ENCODE measurements around the gene PTPRO. TPM values are rescaled to one million over a fixed set of nuclear protein-coding genes. Genes with fewer than 3 reads are reported as not detected.

Gene PTPRO
- total RNA-seq, 1 donor: under 0.01 TPM

DNA sequence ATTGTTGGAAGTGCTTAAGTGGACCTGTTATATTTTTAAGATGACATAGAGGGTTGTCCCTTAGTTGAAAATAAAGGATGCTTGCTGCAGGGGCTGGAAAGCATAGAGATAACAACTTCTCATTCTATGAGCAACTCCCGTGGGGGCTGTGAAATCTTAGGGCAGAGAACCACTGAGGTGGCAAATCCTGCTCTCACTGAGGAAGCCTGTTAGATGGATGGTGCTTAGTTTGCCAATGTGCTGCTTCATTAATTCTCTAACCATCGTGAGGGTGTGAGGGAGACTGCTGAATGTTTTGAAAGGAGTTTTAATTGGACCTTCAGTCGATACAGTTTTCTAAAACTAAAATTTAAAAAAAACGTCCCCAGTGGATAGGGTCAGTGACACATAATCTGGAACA is 46.5 kb downstream of the PTPRO start:
- no peak for DNase-seq (ENCODE audit: low read depth)
- TF ChIP-seq, protein P1, sequence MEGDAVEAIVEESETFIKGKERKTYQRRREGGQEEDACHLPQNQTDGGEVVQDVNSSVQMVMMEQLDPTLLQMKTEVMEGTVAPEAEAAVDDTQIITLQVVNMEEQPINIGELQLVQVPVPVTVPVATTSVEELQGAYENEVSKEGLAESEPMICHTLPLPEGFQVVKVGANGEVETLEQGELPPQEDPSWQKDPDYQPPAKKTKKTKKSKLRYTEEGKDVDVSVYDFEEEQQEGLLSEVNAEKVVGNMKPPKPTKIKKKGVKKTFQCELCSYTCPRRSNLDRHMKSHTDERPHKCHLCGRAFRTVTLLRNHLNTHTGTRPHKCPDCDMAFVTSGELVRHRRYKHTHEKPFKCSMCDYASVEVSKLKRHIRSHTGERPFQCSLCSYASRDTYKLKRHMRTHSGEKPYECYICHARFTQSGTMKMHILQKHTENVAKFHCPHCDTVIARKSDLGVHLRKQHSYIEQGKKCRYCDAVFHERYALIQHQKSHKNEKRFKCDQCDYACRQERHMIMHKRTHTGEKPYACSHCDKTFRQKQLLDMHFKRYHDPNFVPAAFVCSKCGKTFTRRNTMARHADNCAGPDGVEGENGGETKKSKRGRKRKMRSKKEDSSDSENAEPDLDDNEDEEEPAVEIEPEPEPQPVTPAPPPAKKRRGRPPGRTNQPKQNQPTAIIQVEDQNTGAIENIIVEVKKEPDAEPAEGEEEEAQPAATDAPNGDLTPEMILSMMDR (IDR thresholded peaks at IDR 0.05; ENCODE audit: insufficient read depth, low read depth, low read length): no peak
- no peak overlapping the region for H3K4me3 ChIP-seq (ENCODE audit: low read depth, low read length)

DNA sequence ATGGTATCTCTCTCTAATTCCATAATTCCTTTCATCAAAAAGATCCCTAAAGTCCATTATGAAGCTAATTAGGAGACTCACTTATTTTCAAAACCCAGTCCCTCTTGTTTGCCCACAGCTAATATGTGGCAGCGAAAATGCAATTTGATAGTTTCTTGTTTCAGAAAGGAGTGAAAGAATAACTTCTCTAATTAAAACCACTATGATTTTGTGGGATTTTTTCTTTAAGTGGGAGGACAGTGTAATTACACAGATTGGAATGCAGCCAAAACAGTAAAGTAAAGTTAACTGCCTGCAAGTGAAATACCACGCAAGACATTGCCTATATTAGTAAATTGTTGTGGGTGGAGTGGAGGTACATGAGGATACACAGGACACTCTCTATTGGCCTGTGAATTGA is 50.0 kb downstream of the PTPRO start:
- DNase-seq (ENCODE audit: low read depth): no peak
- TF ChIP-seq, protein P1 (IDR thresholded peaks at IDR 0.05; ENCODE audit: insufficient read depth, low read depth, low read length): no peak
- H3K4me3 ChIP-seq (ENCODE audit: low read depth, low read length): no peak overlapping the region

DNA sequence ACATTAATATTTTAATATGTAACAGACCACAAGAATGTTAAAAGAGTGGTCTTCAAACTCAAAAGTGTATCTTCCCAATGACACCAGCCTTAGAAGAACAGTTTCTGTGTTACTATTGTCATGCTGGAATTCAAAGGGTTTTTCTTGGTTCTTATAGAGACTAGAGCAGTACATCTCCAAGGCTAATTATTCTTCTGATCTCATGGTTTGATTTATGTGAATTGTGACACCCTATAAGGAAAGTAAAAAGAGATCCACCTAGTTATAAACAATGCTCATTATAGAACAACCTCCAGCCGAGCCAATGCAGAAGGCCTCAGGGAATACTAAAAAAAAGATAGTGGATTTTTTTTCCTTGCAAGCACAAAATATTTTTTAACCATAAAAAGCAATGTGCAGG is 65.5 kb downstream of the PTPRO start:
- TF ChIP-seq, protein P1 (IDR thresholded peaks at IDR 0.05; ENCODE audit: insufficient read depth, low read depth, low read length): no peak
- no peak overlapping the region for H3K4me3 ChIP-seq (ENCODE audit: low read depth, low read length)
- DNase-seq (ENCODE audit: low read depth): no peak

DNA sequence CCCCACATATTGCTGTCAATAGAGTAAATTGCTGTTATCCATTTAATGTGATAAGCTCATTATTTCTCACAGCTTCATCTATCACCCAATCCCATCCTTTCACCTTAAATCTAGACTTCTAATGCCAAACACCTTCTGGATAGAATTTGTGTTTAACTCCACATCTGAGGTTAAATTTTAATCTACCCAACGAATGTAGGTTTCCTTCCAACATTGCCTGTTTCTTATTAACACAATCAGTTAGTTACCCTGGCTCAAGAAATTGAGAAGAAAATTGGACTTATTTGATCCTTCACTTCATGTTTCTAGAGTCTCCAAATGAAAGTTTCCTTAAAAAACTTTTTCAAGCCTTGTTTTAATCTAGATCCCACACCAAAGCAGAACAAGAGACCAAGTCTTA is 67.3 kb downstream of the PTPRO start:
- DNase-seq (ENCODE audit: low read depth): no peak
- no peak overlapping the region for H3K4me3 ChIP-seq (ENCODE audit: low read depth, low read length)
- TF ChIP-seq, protein P1 (IDR thresholded peaks at IDR 0.05; ENCODE audit: insufficient read depth, low read depth, low read length): no peak

DNA sequence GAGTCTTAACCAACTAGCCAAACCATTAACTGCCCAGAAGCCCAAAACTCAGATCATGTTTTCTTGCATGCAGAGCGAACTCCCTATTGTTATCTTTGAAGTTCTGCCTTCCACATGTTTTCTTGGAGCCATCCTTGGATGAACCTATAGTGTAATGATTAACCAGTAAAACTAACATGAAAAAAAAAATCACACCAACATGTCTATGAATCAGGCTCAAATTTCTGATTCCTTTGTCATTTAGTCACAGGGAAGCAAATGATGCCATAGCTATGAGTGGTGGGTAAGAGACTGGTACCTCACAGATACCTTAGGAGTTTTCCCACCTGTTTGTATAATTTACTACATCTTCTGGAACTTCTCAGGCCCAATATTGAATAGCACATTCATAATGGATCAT is 70.7 kb downstream of the PTPRO start:
- no peak for DNase-seq (ENCODE audit: low read depth)
- H3K4me3 ChIP-seq (ENCODE audit: low read depth, low read length): no peak overlapping the region
- TF ChIP-seq, protein P1 (IDR thresholded peaks at IDR 0.05; ENCODE audit: insufficient read depth, low read depth, low read length): no peak

DNA sequence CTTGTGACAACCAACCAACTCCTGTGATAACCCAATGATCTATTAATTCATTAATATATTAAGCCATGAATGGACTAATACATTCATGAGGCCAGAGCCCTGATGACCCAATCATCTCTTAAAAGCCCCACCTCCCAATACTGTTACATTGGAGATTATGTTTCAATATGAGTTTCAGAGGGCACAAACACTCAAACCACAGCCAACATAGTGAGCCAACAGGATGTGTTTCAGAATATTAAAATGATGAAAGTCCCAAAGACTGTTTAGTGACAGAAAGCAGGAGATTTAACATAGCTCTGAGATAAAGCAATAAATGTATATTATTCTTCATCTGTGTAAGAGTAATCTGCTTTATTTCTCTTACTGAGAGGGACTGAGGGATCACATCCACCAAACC is 71.7 kb downstream of the PTPRO start:
- TF ChIP-seq, protein P1 (IDR thresholded peaks at IDR 0.05; ENCODE audit: insufficient read depth, low read depth, low read length): no peak
- no peak for DNase-seq (ENCODE audit: low read depth)
- H3K4me3 ChIP-seq (ENCODE audit: low read depth, low read length): no peak overlapping the region

DNA sequence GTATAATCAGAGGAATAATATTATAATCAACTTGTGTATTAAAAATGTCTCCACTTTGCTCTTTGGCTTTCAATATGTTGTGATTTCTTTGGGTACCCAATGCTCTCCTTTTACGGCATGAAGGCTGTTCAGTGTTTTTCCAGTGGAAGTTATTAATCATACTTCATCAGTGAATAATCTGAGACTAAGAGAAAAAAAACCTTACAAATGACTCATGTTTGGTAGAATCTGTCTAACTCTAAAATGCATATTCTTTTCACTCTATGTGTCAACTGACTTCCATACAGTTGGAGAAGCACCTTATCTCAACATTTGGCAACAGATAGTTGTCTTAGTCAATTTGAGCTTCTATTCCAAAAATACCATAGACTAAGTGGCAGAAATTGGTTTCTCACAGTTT is 82.2 kb downstream of the PTPRO start:
- TF ChIP-seq, protein P1 (IDR thresholded peaks at IDR 0.05; ENCODE audit: insufficient read depth, low read depth, low read length): no peak
- DNase-seq (ENCODE audit: low read depth): peak; percentile 1
- no peak overlapping the region for H3K4me3 ChIP-seq (ENCODE audit: low read depth, low read length)

Measured in fibroblast of villous mesenchyme (primary cell).